ENCODE data around the gene SAPCD2.
"Not testable (repeated sequence)": the region's sequence is repeated elsewhere in the genome, so short reads cannot be mapped to it uniquely, and the experiment has no call there.

SAPCD2 gene

GRCh38 chr9:137064027-137064879 lies 6.1 kb downstream of the SAPCD2 start:
- peak; percentile 55 for DNase-seq

- no peak for DNase-seq
Observed at GRCh38 chr9:137063311-137064026, 6.9 kb downstream of the SAPCD2 start.

DNA sequence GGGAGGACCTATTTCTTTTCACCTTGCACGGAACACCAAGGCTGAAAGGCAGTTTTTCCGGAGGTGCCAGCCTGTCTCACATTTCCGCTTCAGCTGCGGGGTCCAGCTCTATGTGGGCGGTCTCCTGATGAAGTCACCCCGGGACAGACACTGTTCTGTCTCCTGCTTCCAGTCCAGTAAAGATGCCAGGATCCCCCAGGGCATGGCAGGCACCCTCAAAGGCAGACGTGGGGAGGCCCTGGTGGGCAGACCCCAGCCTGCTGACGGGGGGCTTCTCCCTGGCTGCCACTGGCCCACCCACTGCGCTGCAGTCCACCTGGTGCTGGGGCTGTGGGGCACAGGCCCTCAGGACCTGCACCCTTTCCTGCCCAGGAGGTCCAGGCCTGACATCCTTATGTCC lies 7.6 kb downstream of the SAPCD2 start:
- not testable (repeated sequence) for DNase-seq

- no peak for DNase-seq
Observed at GRCh38 chr9:137062384-137062783, 8.0 kb downstream of the SAPCD2 start.

DNA sequence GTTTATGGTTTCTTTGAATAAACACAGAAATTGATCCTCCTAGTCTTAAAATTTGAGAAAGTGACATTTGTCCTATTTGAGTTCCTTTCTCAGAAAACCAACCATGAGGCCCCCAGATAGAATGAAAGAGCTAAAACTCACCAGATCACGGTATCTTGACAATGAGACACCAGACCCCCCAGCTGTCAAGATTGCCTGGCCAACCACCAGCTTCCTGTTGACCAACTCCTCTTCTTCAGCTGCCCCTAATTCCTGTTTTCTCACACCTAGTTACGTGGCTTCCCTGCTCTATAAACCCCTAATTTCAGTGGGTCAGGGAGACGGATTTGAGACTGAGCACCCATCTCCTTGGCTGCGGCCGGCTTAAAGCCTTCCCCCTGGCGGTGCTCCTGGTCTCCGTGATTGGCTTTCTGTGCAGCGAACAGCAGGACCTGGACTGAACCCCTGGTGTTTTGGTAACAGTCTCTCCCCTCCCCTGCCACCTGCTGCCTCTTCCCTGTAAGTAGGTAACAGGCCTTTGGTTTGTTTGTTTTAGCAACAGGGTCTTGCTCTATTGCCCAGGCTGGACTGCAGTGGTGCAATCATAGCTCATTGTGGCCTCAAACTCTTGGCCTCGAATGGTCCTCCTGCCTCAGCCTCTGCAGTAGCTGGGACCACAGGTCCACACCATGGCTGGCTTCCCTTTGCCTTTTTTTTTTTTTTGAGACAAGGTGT lies 11.7 kb downstream of the SAPCD2 start:
- no peak for DNase-seq

DNA sequence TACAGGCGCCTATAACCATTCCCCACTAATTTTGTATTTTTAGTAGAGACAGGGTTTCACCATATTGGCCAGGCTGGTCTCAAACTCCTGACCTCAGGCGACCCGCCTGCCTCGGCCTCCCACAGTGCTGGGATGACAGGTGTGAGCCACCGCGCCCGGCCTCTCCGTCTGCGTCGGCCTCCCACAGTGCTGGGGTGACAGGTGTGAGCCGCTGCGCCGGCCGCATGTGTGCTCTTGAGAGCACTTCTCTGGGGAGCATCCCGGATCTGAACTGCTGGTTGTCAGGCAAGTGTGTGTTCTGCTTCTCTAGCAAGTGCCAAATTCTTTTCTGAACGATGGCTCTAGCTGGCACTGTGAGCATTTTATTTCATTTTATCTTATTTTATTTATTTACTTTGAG lies 12.8 kb downstream of the SAPCD2 start:
- DNase-seq, result no peak

GRCh38 chr9:137056739-137057415 lies 13.5 kb downstream of the SAPCD2 start:
- no peak for DNase-seq

DNA sequence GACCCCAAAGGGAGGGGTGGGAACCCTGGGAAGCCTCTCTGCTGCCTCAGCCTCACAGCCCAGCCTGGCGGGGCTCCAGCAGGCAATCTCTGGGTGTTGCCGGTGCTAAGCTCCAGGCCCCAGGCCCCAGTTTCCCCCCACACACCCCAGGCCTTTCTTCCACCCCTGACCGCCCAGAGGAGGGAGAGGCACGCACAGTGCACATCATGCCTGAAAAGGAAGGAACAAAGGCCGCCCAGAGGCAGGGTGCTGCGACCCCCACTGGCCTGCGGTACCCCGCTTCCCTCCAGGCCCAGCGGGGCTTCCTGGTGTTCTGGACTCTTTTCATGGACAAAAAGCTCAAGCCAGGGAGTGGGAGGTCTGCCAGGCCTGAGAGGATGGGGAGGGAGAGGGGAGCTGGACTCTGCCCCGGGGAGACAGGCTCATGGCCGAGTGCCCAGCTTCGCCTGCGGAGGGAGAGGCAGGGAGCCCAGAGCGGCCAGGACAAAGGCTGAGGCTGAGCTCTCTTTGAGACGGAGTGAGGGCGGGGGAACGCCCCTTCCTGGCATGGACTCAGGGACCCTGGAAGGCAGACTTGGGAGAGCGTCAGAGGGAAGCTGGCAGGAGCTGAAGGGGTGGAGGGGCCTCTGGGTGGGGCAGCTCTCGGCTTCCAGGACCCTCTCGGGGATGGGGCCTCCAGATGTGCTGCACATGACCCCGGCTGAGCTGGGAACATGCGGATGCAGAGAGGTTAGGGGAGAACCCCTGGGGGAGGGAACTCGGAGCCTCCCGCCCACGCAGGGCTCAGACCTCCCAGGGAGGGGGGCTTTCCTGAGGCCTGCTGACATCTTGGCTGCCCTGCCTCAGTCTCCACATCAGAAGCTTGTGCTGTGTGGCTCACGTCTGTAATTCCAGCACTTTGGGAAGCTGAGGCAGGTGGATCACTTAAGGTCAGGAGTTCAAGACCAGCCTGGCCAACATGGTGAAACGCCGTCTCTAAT lies 14.7 kb downstream of the SAPCD2 start:
- DNase-seq, result no peak

- DNase-seq, result no peak
Observed at GRCh38 chr9:137054932-137055384, 15.4 kb downstream of the SAPCD2 start.

- DNase-seq, result peak; percentile 35
Observed at GRCh38 chr9:137053944-137054931, 16.1 kb downstream of the SAPCD2 start, which contains the start of gene ENTPD2. Gene ENTPD2 (minus strand): TSS chr9:137054061. CDS start chr9:137053997, 64 bp downstream.

DNA sequence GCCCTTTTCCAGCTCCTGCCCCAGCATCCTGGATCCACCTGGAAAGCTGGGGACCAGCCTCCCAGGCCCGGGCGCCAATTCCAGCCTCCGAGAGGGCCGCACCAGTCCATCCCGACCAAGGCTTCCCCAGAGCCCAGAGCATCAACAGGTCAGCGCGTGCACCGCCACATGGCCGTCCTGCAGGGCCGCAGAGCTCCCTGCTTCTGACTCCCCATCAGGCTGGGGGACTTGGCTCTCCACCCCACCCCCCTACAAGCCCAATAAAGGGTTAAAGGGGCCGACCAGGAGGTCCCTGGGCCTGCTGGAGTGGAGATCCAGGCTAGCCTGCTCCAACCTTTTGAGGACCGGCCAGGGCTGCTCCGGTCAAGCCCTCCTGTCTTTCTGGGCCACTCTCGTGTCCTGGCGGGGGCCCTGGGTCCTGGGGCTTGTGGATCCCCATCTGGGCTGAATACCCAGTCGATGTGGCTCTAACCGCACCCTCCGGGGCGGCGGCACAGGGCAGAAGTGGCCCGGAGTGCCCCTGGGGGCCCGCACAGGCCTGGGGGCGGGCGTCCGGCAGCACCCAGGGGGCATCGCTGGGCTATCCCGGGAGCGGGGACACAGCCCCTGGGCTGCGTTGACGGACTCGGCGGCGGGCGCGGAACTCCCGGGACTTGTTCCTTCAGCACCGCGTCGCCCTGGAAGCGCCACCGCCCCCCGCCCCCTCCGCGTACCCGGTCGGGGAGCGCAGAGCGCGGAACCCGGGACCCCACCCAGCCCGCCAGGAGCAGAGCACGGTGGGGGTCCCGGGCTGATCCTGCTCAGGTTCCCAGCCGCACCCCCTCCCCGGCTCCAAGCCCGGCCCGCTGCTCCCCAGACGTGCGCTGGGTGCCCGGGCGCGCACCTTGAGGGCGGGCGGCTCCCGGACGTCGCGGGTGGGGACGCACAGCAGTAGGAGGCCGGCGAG lies 17.1 kb downstream of the SAPCD2 start:
- no peak for DNase-seq

DNA sequence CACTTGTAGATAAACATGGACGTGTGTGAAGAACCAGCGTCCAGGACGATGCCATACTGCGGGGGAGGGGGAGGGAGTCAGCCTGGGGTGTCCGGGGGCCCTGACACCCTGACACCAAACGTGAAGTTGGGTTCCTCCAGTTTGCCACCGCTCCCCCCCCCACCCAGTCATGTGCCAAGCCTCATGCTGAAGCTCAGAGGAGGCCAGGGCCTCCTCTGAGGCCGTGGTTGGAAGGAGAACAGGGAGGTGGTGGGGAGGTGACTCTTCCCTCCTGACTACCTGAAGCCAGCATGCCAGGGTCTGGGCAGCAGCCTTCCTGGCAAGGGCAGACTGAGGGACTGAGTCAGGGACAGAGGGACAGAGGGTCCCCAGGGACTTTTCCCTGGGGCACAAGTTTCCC lies 18.1 kb downstream of the SAPCD2 start:
- no peak for DNase-seq

DNA sequence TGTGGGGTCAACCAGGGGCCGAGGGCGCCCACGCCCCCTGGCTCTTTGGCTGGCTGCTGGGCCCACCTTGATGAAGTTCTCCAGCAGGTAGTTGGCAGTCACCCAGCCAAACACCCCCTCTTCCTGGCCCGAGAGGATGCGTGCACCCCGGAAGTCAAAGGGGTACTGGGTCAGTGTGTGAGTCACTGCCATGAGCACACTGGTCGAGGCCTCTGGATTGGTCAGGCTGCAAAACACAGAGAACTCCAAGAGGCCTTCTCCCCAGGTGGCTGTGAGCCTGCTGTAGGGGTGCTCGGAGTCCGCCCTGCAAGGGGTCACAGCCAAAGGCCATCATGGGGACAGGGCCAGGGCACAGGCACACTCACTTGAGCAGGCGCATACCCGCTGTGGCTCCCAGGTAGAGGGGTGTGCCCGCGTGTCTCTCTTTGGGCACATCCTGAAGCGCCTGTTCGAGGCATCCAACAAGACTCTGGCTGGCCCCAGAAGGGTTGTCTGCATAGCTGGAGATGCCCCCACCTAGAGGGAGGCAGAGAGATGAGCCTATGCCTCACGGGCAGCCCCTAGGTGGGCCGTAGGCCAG lies 19.1 kb downstream of the SAPCD2 start:
- DNase-seq, result no peak

GRCh38 chr9:137050570-137050969 lies 19.8 kb downstream of the SAPCD2 start:
- no peak for DNase-seq

GRCh38 chr9:137049544-137050449 lies 20.6 kb downstream of the SAPCD2 start:
- peak; percentile 73 for DNase-seq

DNA sequence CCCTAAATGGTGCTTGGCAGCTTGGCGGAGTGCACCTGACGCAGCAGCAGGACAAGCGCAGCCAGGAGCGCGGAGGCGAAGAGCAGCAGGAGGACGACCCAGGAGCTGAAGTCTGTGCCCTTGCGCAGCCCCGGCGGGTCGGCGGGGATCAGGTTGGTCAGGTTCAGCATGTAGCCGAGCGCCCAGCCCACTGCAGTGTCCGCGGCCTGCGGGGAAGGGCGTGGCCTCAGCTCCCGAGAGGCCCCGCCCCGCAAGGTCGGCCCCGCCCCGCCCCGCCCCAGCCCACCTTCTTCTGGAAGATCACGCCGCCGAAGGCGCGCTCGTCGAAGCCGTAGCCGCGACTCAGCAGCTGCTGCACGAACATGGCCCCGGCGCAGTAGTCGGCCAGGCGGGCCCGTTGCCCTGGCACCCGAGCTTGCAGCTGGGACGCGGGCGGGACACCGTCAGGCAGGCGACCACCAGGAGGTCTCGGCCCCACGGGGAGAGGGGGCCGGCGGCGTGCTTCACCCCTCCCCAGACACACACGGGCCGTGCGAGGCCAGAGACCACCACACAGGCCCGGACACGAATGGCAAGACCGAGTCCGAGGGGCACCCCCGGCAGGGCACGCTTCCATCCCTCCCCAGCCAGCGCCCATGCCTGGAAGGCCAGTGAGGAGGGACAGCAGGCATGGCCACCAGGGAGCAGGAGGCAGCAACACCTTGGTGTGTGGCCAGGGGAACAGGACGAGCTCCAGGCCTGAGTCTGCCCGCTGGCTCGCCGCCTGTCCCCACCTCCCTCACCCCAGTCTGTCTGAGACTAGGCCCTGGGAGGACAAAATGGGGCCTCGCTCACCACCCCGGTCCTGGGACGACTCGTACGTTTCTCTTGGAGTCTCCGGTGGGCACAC lies 21.5 kb downstream of the SAPCD2 start:
- DNase-seq, result no peak
